Upper lobe of right lung (tissue), 1 donor: ENCODE measurements around the gene MMP2. TPM values are rescaled to one million over a fixed set of nuclear protein-coding genes. Genes with fewer than 3 reads are reported as not detected.

Experiments used
- ATAC-seq: fragments of 200-7000 bp; cut with Tn5 transposase; one replicate; pipeline ENCODE4 v1.9.1; 2020; ENCODE audit warnings: mild to moderate bottlenecking, moderate library complexity
- DNase-seq: peaks from one replicate; pipeline ENCODE4 v3.0.0-alpha.2; 2020
- H3K27ac ChIP-seq: fragments of 200-600 bp; one replicate; pipeline ENCODE4 v1.8.0; 2022
- H3K27me3 ChIP-seq: fragments of 200-600 bp; one replicate; pipeline ENCODE4 v1.8.0; 2022; ENCODE audit warnings: mild to moderate bottlenecking
- H3K36me3 ChIP-seq: fragments of 200-600 bp; one replicate; pipeline ENCODE4 v1.8.0; 2022
- H3K4me1 ChIP-seq: fragments of 200-600 bp; one replicate; pipeline ENCODE4 v1.8.0; 2022
- H3K4me3 ChIP-seq: fragments of 200-600 bp; one replicate; pipeline ENCODE4 v1.8.0; 2022; ENCODE audit warnings: mild to moderate bottlenecking
- H3K9me3 ChIP-seq: fragments of 200-600 bp; one replicate; pipeline ENCODE4 v1.8.0; 2022
- CTCF ChIP-seq: fragments of 200-600 bp; IDR thresholded peaks from one replicate; pipeline ENCODE4 v1.8.0; 2022; ENCODE audit warnings: antibody characterized with exemption
- intact Hi-C: fragments of 100-400 bp; cut with DNase I; formaldehyde crosslinking; loops from one replicate; pipeline ENCODE4 v1.11.0; 2022
- total RNA-seq: library from RNA; stranded (reverse); fragmentation: NEBNext Ultra II Directional; extraction: Animal tissue kit (Norgen Biotek cat#: 25700); gene quantifications from one replicate; pipeline ENCODE4 v1.2.1, GENCODE V29; 2021
- donor health status: DM: no; HTN: yes; CAD: no; lungs with severe emphysema.

MMP2 gene
- total RNA-seq, 1 donor from 2014 or later, result 353 TPM

DNA sequence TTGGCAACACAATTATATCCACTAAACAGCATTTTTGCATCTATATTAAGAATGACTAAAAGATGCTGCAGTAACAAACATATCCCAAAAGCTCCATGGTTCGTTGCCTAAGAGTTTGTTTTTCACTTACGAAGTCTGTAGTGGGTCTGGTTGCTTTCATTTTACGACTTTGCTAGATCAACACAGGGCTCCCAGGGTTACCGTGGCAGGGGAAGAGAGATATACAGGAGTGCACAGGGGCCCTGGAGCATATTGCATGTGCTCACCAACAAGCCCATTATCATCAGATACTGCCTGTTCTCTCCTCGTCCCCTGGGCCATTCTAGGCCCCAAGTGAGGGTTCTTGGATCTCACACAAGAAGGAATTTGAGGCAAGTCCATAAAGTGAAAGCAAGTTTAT lies 3.1 kb upstream of the MMP2 start:
- DNase-seq (no peak), ATAC-seq (no peak)
- Histone ChIP-seq H3K36me3 (no peaks in the 10 kb centered on the region), H3K4me1 (peaks cover 12% of the 10 kb centered on the region), H3K9me3 (no peaks in the 10 kb centered on the region), H3K27ac (peak overlapping the region; percentile 60), H3K4me3 (no peak overlapping the region), H3K27me3 (no peaks in the 10 kb centered on the region)
- no peak for TF ChIP-seq CTCF
- intact Hi-C loops, result no loop called here

- Histone ChIP-seq H3K4me3 (no peak overlapping the region), H3K27ac (peak overlapping the region; percentile 60), H3K27me3 (no peaks in the 10 kb centered on the region), H3K9me3 (no peaks in the 10 kb centered on the region), H3K36me3 (no peaks in the 10 kb centered on the region), H3K4me1 (peaks cover 10% of the 10 kb centered on the region)
- DNase-seq, result no peak
- intact Hi-C loops, result no loop called here
- TF ChIP-seq CTCF, result no peak
- no peak for ATAC-seq
These were observed 2.1 kb upstream of the MMP2 start for GRCh38 chr16:55476625-55477533.

- no peak for ATAC-seq
- DNase-seq, result no peak
- TF ChIP-seq CTCF, result no peak
- Histone ChIP-seq H3K27me3 (no peaks in the 10 kb centered on the region), H3K36me3 (no peaks in the 10 kb centered on the region), H3K4me3 (no peak overlapping the region), H3K4me1 (peaks cover 12% of the 10 kb centered on the region), H3K27ac (peak overlapping the region; percentile 47), H3K9me3 (no peaks in the 10 kb centered on the region)
- intact Hi-C loops, result no loop called here
These were observed 1.3 kb upstream of the MMP2 start for GRCh38 chr16:55477736-55478135.

- H3K36me3 ChIP-seq, result peaks cover 7% of the 10 kb centered on the region
- H3K4me3 ChIP-seq, result peak overlapping the region; percentile 57
- peaks cover 17% of the 10 kb centered on the region for H3K4me1 ChIP-seq
- H3K9me3 ChIP-seq, result no peaks in the 10 kb centered on the region
- peak overlapping the region; percentile 88 for H3K27ac ChIP-seq
- DNase-seq, result no peak
- no peaks in the 10 kb centered on the region for H3K27me3 ChIP-seq
- intact Hi-C loops, result no loop called here
- TF ChIP-seq CTCF, result no peak
- no peak for ATAC-seq
These were observed 587 bp downstream of the MMP2 start for GRCh38 chr16:55479430-55480140.

DNA sequence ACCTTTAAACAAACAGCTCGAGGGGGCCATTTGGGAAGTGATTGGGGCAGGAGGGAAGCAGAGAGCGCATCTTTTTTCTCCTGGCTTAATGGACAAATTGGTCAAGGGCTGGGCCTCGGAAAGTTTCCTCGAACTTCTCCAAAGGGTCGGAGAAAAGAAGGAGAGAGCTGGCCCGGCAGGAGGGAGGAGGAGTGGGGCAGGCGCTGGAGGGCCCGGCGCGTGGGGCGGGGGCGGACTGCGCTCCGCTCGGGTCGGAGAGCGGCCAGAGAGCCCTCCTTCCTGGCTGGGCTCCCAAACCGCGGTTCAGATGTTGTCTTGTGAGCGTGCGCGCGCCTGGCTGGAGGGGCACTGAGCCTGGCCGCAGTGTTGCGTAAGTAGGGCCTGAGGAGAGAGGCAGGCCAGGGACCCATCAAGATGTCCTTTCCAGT lies 1.2 kb downstream of the MMP2 start:
- DNase-seq (peak; percentile 87), ATAC-seq (peak; percentile 76)
- Histone ChIP-seq H3K4me3 (peak overlapping the region; percentile 57), H3K27ac (peak overlapping the region; percentile 88), H3K27me3 (no peaks in the 10 kb centered on the region), H3K36me3 (peaks cover 13% of the 10 kb centered on the region), H3K4me1 (peaks cover 17% of the 10 kb centered on the region), H3K9me3 (no peaks in the 10 kb centered on the region)
- TF ChIP-seq CTCF, result no peak
- intact Hi-C loops, result no loop called here
